Nephron progenitor cell (in vitro differentiated cells): ENCODE measurements around the gene OR1F1.
"Not testable (repeated sequence)": the region's sequence is repeated elsewhere in the genome, so short reads cannot be mapped to it uniquely, and the experiment has no call there.

ENCODE experiments used
- DNase-seq: peaks from one replicate; pipeline ENCODE4 v3.0.0; 2021
- H3K27ac Mint-ChIP-seq: 2 replicates; pipeline ENCODE4 v1.8.0; 2021; ENCODE audit warnings: mild to moderate bottlenecking, moderate library complexity, mixed read lengths
- H3K27me3 Mint-ChIP-seq: 2 replicates; pipeline ENCODE4 v1.8.0; 2021; ENCODE audit warnings: mild to moderate bottlenecking, low read depth, mixed read lengths; ENCODE audit not compliant: poor library complexity
- H3K36me3 Mint-ChIP-seq: 2 replicates; pipeline ENCODE4 v1.8.0; 2021; ENCODE audit warnings: low read depth, mixed read lengths
- H3K4me1 Mint-ChIP-seq: 2 replicates; pipeline ENCODE4 v1.8.0; 2021; ENCODE audit warnings: mixed read lengths
- H3K4me3 Mint-ChIP-seq: 2 replicates; pipeline ENCODE4 v1.8.0; 2021; ENCODE audit warnings: mild to moderate bottlenecking, moderate library complexity, mixed read lengths
- H3K9me3 Mint-ChIP-seq: 2 replicates; pipeline ENCODE4 v1.8.0; 2021; ENCODE audit warnings: mild to moderate bottlenecking, moderate library complexity, mixed read lengths
- CTCF ChIP-seq: fragments of 200-600 bp; sonication (generic); IDR thresholded peaks from 2 replicates; pipeline ENCODE4 v1.5.0; 2021; ENCODE audit warnings: antibody characterized with exemption

Gene OR1F1

GRCh38 chr16:3198334-3199072 is 10.5 kb downstream of the OR1F1 start:
- Mint-ChIP-seq H3K27me3 (peaks cover 80% of the 10 kb centered on the region), H3K4me1 (no peaks in the 10 kb centered on the region), H3K36me3 (no peaks in the 10 kb centered on the region), H3K4me3 (no peak overlapping the region), H3K9me3 (peaks cover 29% of the 10 kb centered on the region), H3K27ac (no peak overlapping the region)
- no peak for DNase-seq
- TF ChIP-seq CTCF, result no peak

- H3K4me1 Mint-ChIP-seq, result no peaks in the 10 kb centered on the region
- no peak overlapping the region for H3K27ac Mint-ChIP-seq
- TF ChIP-seq CTCF, result no peak
- no peaks in the 10 kb centered on the region for H3K36me3 Mint-ChIP-seq
- H3K4me3 Mint-ChIP-seq, result no peak overlapping the region
- H3K27me3 Mint-ChIP-seq, result peaks cover 58% of the 10 kb centered on the region
- no peak for DNase-seq
- peaks cover 56% of the 10 kb centered on the region for H3K9me3 Mint-ChIP-seq
Observed at GRCh38 chr16:3202903-3203539, 15.0 kb downstream of the OR1F1 start.

GRCh38 chr16:3205939-3206338 is 17.9 kb downstream of the OR1F1 start:
- Mint-ChIP-seq H3K27me3 (peaks cover 42% of the 10 kb centered on the region), H3K9me3 (peaks cover 76% of the 10 kb centered on the region)
- H3K36me3 Mint-ChIP-seq, H3K4me3 Mint-ChIP-seq, H3K4me1 Mint-ChIP-seq, H3K27ac Mint-ChIP-seq, DNase-seq: not testable (repeated sequence)

- H3K27me3 Mint-ChIP-seq, result peaks cover 30% of the 10 kb centered on the region
- no peak for TF ChIP-seq CTCF
- no peaks in the 10 kb centered on the region for H3K36me3 Mint-ChIP-seq
- no peak for DNase-seq
- no peaks in the 10 kb centered on the region for H3K4me1 Mint-ChIP-seq
- H3K9me3 Mint-ChIP-seq, result peaks cover 80% of the 10 kb centered on the region
- no peak overlapping the region for H3K27ac Mint-ChIP-seq
- no peak overlapping the region for H3K4me3 Mint-ChIP-seq
Observed at GRCh38 chr16:3207086-3207953, 19.3 kb downstream of the OR1F1 start.

- TF ChIP-seq CTCF, result no peak
- Mint-ChIP-seq H3K36me3 (no peaks in the 10 kb centered on the region), H3K4me3 (no peak overlapping the region), H3K4me1 (no peaks in the 10 kb centered on the region), H3K27ac (no peak overlapping the region), H3K9me3 (peaks cover 81% of the 10 kb centered on the region), H3K27me3 (peaks cover 35% of the 10 kb centered on the region)
- no peak for DNase-seq
Observed at GRCh38 chr16:3212006-3212405, 24.0 kb downstream of the OR1F1 start.

GRCh38 chr16:3212567-3212966 is 24.6 kb downstream of the OR1F1 start:
- no peak for TF ChIP-seq CTCF
- H3K9me3 Mint-ChIP-seq, result peaks cover 78% of the 10 kb centered on the region
- H3K27ac Mint-ChIP-seq, result no peak overlapping the region
- no peak for DNase-seq
- H3K27me3 Mint-ChIP-seq, result peaks cover 37% of the 10 kb centered on the region
- H3K4me3 Mint-ChIP-seq, result no peak overlapping the region
- no peaks in the 10 kb centered on the region for H3K36me3 Mint-ChIP-seq
- no peaks in the 10 kb centered on the region for H3K4me1 Mint-ChIP-seq
